GM12873 (cell line): Measurements from ENCODE around the gene CLEC20A.
A peak's percentile ranks its signal among the peaks of the same experiment; 100 is the strongest.

Experiments
- TF ChIP-seq, protein P1 (sequence below): IDR thresholded peaks from 2 replicates; pipeline ENCODE4 v1.5.1; 2012; ENCODE audit warnings: low read depth, mild to moderate bottlenecking, moderate library complexity, low read length, control low read depth; ENCODE audit not compliant: insufficient read depth; ENCODE audit errors: missing control alignments

The CLEC20A gene

DNA sequence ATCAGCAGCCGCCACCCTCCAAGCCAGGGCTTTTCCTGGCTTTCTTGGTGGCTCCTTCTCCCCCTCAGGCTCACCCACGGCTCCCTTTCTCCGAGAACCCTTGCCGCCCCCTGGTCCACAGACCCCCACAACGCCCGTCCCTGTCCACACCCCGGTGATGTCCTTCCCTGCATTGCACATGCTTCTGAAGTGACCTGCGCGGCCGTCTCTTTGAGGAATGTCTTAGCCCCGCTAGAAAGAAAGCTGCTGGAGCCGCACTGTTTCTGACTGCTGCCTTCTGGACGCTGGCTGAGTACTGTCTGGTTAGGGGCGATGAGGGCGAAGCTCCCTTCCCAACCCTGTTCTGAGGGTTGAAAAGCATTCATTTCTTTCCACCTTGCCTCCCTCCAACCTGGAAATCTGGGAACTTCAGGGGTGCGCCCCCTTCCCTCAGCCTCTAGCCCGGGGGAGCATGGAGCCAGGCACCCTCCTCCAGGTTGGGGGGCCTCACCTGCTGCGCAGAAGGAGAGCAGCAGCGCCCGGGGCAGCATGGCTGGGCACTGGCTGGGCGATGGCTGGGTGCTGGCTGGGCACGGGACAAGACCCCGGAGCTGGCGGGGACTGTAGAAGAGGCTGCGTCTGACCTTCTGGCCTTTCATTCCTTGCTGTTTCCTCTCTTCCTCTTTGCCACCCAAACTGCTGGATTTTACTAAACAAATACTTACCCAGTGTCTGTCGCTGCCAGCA is at the start of gene CLEC20A:
TSS of gene CLEC20A (minus strand) at position 555 of the 726 bp plus-strand sequence. CDS start at position 530, 25 bp downstream.
- TF ChIP-seq, protein P1, sequence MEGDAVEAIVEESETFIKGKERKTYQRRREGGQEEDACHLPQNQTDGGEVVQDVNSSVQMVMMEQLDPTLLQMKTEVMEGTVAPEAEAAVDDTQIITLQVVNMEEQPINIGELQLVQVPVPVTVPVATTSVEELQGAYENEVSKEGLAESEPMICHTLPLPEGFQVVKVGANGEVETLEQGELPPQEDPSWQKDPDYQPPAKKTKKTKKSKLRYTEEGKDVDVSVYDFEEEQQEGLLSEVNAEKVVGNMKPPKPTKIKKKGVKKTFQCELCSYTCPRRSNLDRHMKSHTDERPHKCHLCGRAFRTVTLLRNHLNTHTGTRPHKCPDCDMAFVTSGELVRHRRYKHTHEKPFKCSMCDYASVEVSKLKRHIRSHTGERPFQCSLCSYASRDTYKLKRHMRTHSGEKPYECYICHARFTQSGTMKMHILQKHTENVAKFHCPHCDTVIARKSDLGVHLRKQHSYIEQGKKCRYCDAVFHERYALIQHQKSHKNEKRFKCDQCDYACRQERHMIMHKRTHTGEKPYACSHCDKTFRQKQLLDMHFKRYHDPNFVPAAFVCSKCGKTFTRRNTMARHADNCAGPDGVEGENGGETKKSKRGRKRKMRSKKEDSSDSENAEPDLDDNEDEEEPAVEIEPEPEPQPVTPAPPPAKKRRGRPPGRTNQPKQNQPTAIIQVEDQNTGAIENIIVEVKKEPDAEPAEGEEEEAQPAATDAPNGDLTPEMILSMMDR, result no peak

DNA sequence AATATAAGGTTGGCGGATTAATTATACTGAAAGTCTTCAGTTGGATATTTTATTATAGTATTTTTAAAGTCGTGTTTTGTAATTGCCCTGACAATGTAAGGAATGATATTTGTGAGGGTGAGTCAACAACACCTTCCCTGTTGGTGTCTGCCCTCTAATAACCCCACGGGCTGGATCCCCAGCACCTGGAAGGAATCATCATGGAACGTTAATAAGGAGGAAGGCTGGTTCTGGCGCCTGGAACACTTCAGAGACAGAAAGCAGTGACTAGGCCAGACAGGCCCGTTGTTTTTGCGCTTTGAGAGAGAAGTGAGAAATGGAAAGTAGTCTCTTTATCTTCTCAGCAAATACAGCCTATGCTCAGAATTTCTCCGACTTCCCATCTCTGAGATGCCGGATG is 47.8 kb upstream of the CLEC20A start:
- TF ChIP-seq, protein P1, result no peak

DNA sequence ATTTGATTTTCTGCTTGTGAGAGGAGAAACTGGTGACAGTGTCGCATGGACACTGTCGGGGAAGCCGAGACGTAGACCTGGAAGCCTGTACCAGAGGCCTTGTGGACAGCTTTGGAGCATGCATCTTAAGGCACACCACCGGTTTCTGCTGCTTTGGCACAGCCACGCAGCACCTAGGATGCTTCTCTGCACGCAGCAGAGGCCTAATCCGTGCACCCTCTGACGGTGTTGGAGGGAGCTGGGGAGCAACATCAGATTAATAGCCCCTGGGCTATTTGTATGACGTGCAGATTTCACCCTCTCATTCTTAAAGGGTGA is 46.5 kb upstream of the CLEC20A start:
- TF ChIP-seq, protein P1, result no peak

DNA sequence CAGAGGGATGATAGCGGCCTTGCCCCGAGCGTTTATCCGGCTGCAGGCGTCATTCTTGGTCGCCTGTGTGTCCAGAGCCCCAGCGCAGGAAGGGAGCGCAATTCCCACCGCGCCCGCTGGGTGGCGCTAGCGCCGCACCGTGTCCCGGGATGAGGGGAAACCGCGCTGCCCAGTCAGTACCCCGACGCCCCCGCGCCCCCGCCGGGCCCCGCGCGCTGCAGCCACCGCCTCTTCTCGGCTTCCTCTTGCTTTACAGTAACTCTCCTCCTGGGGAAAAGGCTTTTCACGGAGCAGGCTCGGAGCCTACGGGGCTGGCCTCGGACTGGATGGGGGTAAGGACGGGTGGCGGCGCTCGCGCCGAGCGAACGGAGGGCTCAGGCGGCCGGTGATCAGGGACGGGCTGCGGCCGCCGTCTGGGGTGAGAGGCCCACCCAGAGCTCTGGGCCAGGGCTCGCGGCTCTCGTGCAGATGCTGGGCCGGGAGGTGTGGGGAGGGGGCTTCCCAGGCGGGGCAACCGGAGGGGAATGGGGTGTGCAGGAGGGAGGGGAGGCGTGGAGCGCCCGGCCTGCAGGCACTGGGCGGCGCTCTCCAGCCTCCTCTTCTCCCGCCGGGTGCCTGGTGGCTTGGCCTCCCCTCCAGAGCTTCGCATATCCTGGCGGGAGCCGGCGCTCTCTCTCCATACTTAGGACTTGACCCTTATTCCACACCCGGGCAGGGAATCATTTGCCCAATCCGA is 46.0 kb upstream of the CLEC20A start:
- TF ChIP-seq, protein P1, result peak; percentile 93

DNA sequence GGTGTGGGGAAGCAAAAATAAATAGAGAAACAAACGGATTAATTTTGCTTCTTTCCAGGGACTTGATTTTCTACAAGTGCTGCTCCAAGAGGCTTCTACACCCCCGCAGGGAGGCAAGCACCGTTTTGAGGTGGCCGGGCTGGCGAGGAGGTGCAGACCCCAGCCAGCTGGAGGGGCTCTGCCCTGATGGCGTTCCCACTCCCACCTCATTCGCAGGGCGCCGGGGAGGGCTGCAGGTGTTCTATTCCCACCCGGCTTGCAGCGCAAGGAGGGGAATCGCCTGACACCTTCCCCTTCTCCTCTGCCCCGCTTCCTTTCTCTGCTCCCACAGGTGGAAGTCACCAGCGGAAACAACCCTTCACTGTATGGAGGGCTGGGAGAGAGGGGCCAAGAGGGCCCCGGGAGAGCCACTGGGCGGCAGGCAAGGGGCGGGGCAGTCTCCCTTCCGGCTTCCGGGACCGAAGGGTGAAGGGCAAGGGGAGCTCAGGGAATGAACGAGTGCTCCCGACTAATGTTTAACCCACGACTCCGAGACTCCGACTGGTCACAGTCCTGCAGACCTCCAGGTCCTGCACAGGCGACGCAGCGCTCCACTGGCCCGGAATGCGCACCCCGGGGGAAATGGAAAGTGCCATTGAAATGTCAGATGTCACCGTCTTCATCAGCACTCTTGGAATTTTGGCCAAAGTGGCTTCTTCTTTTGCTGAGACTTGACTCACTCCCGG is 45.2 kb upstream of the CLEC20A start:
- TF ChIP-seq, protein P1, result no peak

DNA sequence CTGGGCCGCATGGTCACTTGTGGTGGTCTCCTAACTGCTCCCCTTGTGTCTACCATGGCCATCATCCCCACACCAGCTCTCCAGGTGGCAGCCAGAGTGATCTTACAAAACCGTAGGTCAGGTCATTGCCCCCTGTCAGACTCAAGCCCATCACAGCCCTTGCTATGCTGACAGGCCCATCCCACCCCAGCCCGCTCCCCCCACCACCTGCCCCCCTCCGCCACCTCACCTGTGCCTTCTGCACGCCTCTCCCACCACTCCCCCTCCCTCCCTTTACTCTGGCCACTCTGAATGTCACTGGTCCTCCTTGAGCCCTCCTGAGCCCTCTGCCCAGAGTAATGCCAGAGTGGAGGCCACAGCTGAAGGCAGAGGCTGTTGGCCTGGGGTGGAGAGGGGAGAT is 44.6 kb upstream of the CLEC20A start:
- TF ChIP-seq, protein P1, result no peak

DNA sequence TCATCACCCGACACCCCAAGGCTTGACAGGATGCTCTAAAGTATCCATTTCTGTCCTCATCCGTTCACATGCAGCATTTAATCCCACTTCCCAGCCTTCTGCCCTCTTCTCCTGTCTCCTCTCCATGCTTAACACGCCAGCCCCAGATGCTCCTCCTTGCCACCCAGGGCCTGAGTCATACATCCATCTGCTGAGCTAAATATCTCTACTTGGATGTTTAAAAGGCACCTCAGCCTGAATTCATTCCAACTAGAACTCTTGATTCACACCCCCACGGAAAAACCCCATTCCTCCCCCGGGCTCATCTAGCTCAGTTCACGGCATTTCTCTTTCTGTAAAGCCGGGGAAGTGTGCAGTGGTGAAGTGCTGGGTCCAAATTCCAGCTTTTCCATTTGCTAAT is 43.9 kb upstream of the CLEC20A start:
- TF ChIP-seq, protein P1, result no peak
